ENCODE results near the gene CELF2. TPM values are rescaled to one million over a fixed set of nuclear protein-coding genes. Genes with fewer than 3 reads are reported as not detected.

CELF2 gene
- total and polyA plus RNA-seq, 2 of the 4 experiments (the other 2 are of a cell fraction), result 3.5 to 6.6 TPM

GRCh38 chr10:11325817-11326216 lies 308.1 kb downstream of the CELF2 start:
- Histone ChIP-seq H4K5ac (ENCODE audit: low read depth, low read length) (no peak overlapping the region), H3K4ac (ENCODE audit: low read depth, low read length) (peak overlapping the region; percentile 77; the same call in 1 of the 2 replicates), H2AK9ac (replicated peaks; ENCODE audit: low read depth, low read length, poor library complexity) (no peak overlapping the region), H4K91ac (ENCODE audit: insufficient read depth, low read depth, low read length) (no peak overlapping the region), H3K4me1 (ENCODE audit: control insufficient read depth, insufficient read depth, low read length) (peaks cover 4% of the 10 kb centered on the region; the same call in 1 of the 2 replicates), H3K27me3 (ENCODE audit: control insufficient read depth, insufficient read depth, low read length) (no peaks in the 10 kb centered on the region), H3K18ac (ENCODE audit: low read depth, low read length) (no peak overlapping the region), H2AK5ac (ENCODE audit: low read depth, low read length) (no peak overlapping the region; the same call in 1 of the 2 replicates), H2BK5ac (ENCODE audit: low read depth, low read length, poor library complexity, severe bottlenecking) (no peak overlapping the region), H3K27ac (ENCODE audit: insufficient read depth, low read length) (peak overlapping the region; percentile 40; the same call in 1 of the 2 replicates), H2BK20ac (ENCODE audit: low read depth, low read length) (peak overlapping the region; percentile 76; the same call in 1 of the 2 replicates), H3K4me2 (ENCODE audit: low read depth, low read length) (no peak overlapping the region), H2BK120ac (ENCODE audit: low read depth, low read length) (no peak overlapping the region; the same call in 1 of the 2 replicates), H3K9me1 (ENCODE audit: insufficient read depth, low read length) (peaks cover 4% of the 10 kb centered on the region; the same call in 1 of the 2 replicates), H3K79me1 (ENCODE audit: low read depth in 1 of 2, low read length in 2 of 2) (no peaks in the 10 kb centered on the region), H4K20me1 (ENCODE audit: insufficient read depth, low read length) (no peaks in the 10 kb centered on the region), H2BK15ac (ENCODE audit: low read depth, low read length) (no peak overlapping the region), H3K9ac (ENCODE audit: low read depth, low read length) (no peak overlapping the region), H2AFZ (replicated peaks; ENCODE audit: low read length, poor library complexity) (no peak overlapping the region), H3K56ac (ENCODE audit: extremely low read depth, insufficient read depth, low read length) (no peak overlapping the region), H3K9me3 (ENCODE audit: control insufficient read depth, insufficient read depth, low read length) (no peaks in the 10 kb centered on the region), H3K36me3 (ENCODE audit: control insufficient read depth, insufficient read depth, low read length) (no peaks in the 10 kb centered on the region), H4K8ac (ENCODE audit: low read depth in 2 of 2, low read length in 2 of 2) (no peak overlapping the region; a peak in 1 of 4 replicates), H3K23ac (ENCODE audit: low read depth, low read length) (no peak overlapping the region), H3K4me3 (ENCODE audit: insufficient read depth, low read depth, low read length) (no peak overlapping the region), H3K14ac (replicated peaks; ENCODE audit: low read depth, low read length) (no peak overlapping the region)
- ChIA-PET CTCF (no interaction called here), POLR2A (ENCODE audit: unreplicated experiment) (no interaction called here)
- no CpG with 5 or more reads among the region's 2 CpGs for WGBS, 2 experiments (ENCODE audit: extremely low coverage in 2 of 2, insufficient read length in 1 of 2)
- dilution Hi-C loops (cut with HindIII; ENCODE audit: low sequenced_read_pairs, unreplicated experiment), result no loop called here
- DNase-seq (peak; percentile 60), ATAC-seq (ENCODE audit: low read depth) (peak; percentile 89)
- no TSS peak for BruUV-seq (replicated peaks)
- intact Hi-C loops (cut with micrococcal nuclease), result loop anchor here (5.0 kb wide), 1 partner anchor 1724 kb away; no protein-coding TSS in a partner anchor
- TF ChIP-seq CTCF (conservative IDR thresholded peaks at IDR 0.05; ENCODE audit: low read depth, low read length) (no peak), ELK1 (IDR thresholded peaks at IDR 0.05; ENCODE audit: borderline replicate concordance, low read depth, low read length) (no peak)
- in situ Hi-C loops (cut with MboI; ENCODE audit: low sequenced_read_pairs), result no loop called here
